Endothelial cell of umbilical vein (primary cell): ENCODE results near the gene SPRED3. TPM values are rescaled to one million over a fixed set of nuclear protein-coding genes. Genes with fewer than 3 reads are reported as not detected.

Experiments used
- BruUV-seq: library from RNA; stranded (reverse); fragments of 400-500 nt; replicated peaks from 2 replicates; lab custom pipeline; 2021; lab: Mats Ljungman, UMichigan
- CTCF ChIA-PET: fragments of 300-600, 350-600 bp; sonication (Branson Sonifier 250); formaldehyde crosslinking; loops from one replicate; lab custom pipeline; 2021; ENCODE audit warnings: antibody characterized with exemption, inconsistent platforms; lab: Charles Lee
- POLR2A ChIA-PET: fragments of 300-600, 350-600 bp; sonication (Branson Sonifier 250); formaldehyde crosslinking; loops from one replicate; lab custom pipeline; 2021; ENCODE audit warnings: antibody characterized with exemption, inconsistent platforms; lab: Charles Lee
- DNase-seq: peaks from one replicate; pipeline ENCODE4 v3.0.0-alpha.2; 2011; ENCODE audit warnings: low read depth, low spot score
- FAIRE-seq: peaks from 2 replicates; lab custom pipeline; 2011; peaks lifted over from hg19 to GRCh38; lab: Jason Lieb, UNC
- H2AFZ ChIP-seq: 2 replicates; pipeline ENCODE4 v1.6.0; 2012; ENCODE audit warnings: low read depth, low read length, control low read depth, inconsistent platforms
- H3K27ac ChIP-seq: 2 replicates; pipeline ENCODE4 v1.5.1; 2011; ENCODE audit warnings: low read depth, mild to moderate bottlenecking, control low read depth, low read length, moderate library complexity; ENCODE audit not compliant: insufficient read depth
- H3K27me3 ChIP-seq, 2 experiments: 2 replicates each; pipeline versions ENCODE4 v1.6.0 to v1.6.1; 2011; ENCODE audit warnings: low read length in 2 of 2, mixed read lengths in 1 of 2; ENCODE audit not compliant: control insufficient read depth in 2 of 2, insufficient read depth in 2 of 2
- H3K36me3 ChIP-seq, 2 experiments: 2 replicates in 1 of 2; 3 replicates in 1 of 2; pipeline ENCODE4 v1.5.1; 2011; ENCODE audit warnings: low read length in 2 of 2, mild to moderate bottlenecking in 1 of 2, moderate library complexity in 1 of 2; ENCODE audit not compliant: control insufficient read depth in 2 of 2, insufficient read depth in 2 of 2; ENCODE audit errors: extremely low read depth in 1 of 2
- H3K4me1 ChIP-seq: 3 replicates; pipeline ENCODE4 v1.5.1; 2011; ENCODE audit warnings: mild to moderate bottlenecking, low read length; ENCODE audit not compliant: control insufficient read depth, insufficient read depth; ENCODE audit errors: extremely low read depth
- H3K4me2 ChIP-seq: 2 replicates; pipeline ENCODE4 v1.6.1; 2011; ENCODE audit warnings: low read length, control low read depth, mixed read lengths; ENCODE audit not compliant: insufficient read depth
- H3K4me3 ChIP-seq, 3 experiments: fragments of 200-600 bp in 1 of 3; sonication (generic), shearing (Covaris generic) in 1 of 3; replicated peaks in 1 of 3; 2 replicates each; pipeline ENCODE4 v1.5.1; 2011 to 2016; ENCODE audit warnings: control low read depth in 3 of 3, low read length in 3 of 3, mild to moderate bottlenecking in 2 of 3, inconsistent platforms in 1 of 3, low read depth in 1 of 3, moderate library complexity in 1 of 3; ENCODE audit not compliant: insufficient read depth in 1 of 3
- H3K79me2 ChIP-seq: 2 replicates; pipeline ENCODE4 v1.6.0; 2012; ENCODE audit warnings: low read length, inconsistent platforms; ENCODE audit not compliant: control insufficient read depth, insufficient read depth
- H3K9ac ChIP-seq: replicated peaks from 2 replicates; pipeline ENCODE3; 2011; ENCODE audit warnings: low read length, control low read depth; ENCODE audit not compliant: insufficient read depth; ENCODE audit errors: extremely low read depth
- H3K9me1 ChIP-seq: replicated peaks from 3 replicates; pipeline ENCODE4 v1.6.0; 2011; ENCODE audit warnings: mild to moderate bottlenecking, low read length; ENCODE audit not compliant: control insufficient read depth, insufficient read depth; ENCODE audit errors: extremely low read depth
- H3K9me3 ChIP-seq: replicated peaks from 2 replicates; pipeline ENCODE4 v1.5.1; 2012; ENCODE audit warnings: low read length, inconsistent platforms; ENCODE audit not compliant: control insufficient read depth, insufficient read depth
- H4K20me1 ChIP-seq: replicated peaks from 2 replicates; pipeline ENCODE3; 2011; ENCODE audit warnings: mild to moderate bottlenecking, low read length; ENCODE audit not compliant: control insufficient read depth, insufficient read depth; ENCODE audit errors: extremely low read depth
- EZH2 ChIP-seq: IDR thresholded peaks from 2 replicates; pipeline ENCODE4 v1.6.1; 2012; ENCODE audit warnings: borderline replicate concordance, low read depth, mild to moderate bottlenecking, moderate library complexity, low read length, inconsistent platforms; ENCODE audit not compliant: severe bottlenecking
- FOS ChIP-seq: IDR thresholded peaks from 2 replicates; pipeline ENCODE4 v1.6.1; 2011; ENCODE audit warnings: mild to moderate bottlenecking, low read length, moderate library complexity, borderline replicate concordance; ENCODE audit not compliant: insufficient read depth
- GATA2 ChIP-seq: IDR thresholded peaks from 2 replicates; pipeline ENCODE4 v1.7.0; 2011; ENCODE audit warnings: low read depth, mild to moderate bottlenecking, moderate library complexity, mixed read lengths, low read length; ENCODE audit not compliant: insufficient read length, insufficient read depth
- JUN ChIP-seq: IDR thresholded peaks from 2 replicates; pipeline ENCODE4 v1.6.1; 2011; ENCODE audit warnings: borderline replicate concordance, low read depth; ENCODE audit not compliant: insufficient read length, insufficient read depth
- MYC ChIP-seq: IDR thresholded peaks from one replicate; pipeline ENCODE4 v1.6.1; 2011; ENCODE audit warnings: mild to moderate bottlenecking, low read depth, low read length
- POLR2A ChIP-seq: IDR thresholded peaks from 2 replicates; pipeline ENCODE4 v1.6.1; 2012; ENCODE audit warnings: low read depth, mild to moderate bottlenecking, control low read depth, low read length
- POLR2AphosphoS5 ChIP-seq: IDR thresholded peaks from 2 replicates; pipeline ENCODE4 v1.6.1; 2012; ENCODE audit warnings: low read depth, mild to moderate bottlenecking, control low read depth, low read length, moderate library complexity; ENCODE audit not compliant: insufficient read depth
- dilution Hi-C: fragments of 300-500 bp; cut with MboI; formaldehyde crosslinking; loops from one replicate; pipeline ENCODE4 v1.15.0; 2019; ENCODE audit warnings: low sequenced_read_pairs; ENCODE audit not compliant: extremely low pct_ligation_motif_present
- intact Hi-C: fragments of 100-400 bp; cut with micrococcal nuclease; formaldehyde crosslinking; loops from one replicate; pipeline ENCODE4 v1.10.0; 2022
- polyA plus RNA-seq, 4 experiments: library from polyadenylated mRNA; depleted of rRNA in 3 of 4; stranded (reverse) in 3 of 4; unstranded in 1 of 4; fragments of >200 nt; gene quantifications; 2 replicates each; pipeline versions ENCODE4 v1.2.1 to v1.2.3, GENCODE V29; 2011 to 2012; ENCODE audit warnings: missing spikeins in 1 of 4
- total RNA-seq: library from RNA; stranded (reverse); gene quantifications from 2 replicates; pipeline ENCODE4 v1.2.3, GENCODE V29; 2021
- TF ChIP-seq, protein P1 (sequence below): IDR thresholded peaks from 2 replicates; pipeline ENCODE4 v1.6.1; 2011; ENCODE audit not compliant: insufficient read depth, insufficient read length
- TF ChIP-seq, protein P2 (sequence below), 2 donors: IDR thresholded peaks; 1 replicate in 1 of 2; 2 replicates in 1 of 2; pipeline ENCODE4 v1.5.1; 2011; ENCODE audit warnings: low read length in 2 of 2, mild to moderate bottlenecking in 2 of 2, moderate library complexity in 2 of 2, control low read depth in 1 of 2, inconsistent platforms in 1 of 2, low read depth in 1 of 2; ENCODE audit not compliant: insufficient read depth in 1 of 2; ENCODE audit errors: extremely low read depth in 1 of 2

SPRED3 gene
- total and polyA plus RNA-seq, 2 donors (not counting 3 experiments of a cell fraction or from before 2014, with no cell fraction given): 5.7 to 15.7 TPM

DNA sequence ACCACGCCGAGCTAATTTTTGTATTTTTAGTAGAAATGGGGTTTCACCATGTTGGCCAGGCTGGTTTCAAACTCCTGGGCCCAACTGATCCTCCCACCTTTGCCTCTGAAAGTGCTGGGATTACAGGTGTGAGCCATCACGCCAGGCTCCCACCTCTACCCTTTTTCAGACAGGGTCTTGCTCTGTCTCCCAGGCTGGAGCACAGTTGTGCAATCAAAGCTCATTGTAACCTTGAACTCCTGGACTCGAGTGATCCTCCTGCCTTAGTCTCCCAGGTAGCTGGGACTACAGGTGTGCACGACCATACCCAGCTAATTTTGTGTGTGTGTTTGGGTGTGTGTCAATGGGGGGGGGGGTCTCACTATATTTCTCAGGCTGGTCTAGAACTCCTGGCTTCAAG is 35.8 kb downstream of the SPRED3 start:
- Histone ChIP-seq H2AFZ (no peak overlapping the region), H3K4me3 (no peak overlapping the region), H3K27ac (no peak overlapping the region), H3K9me3 (no peaks in the 10 kb centered on the region), H3K27me3 (no peaks in the 10 kb centered on the region), H3K9me1 (no peaks in the 10 kb centered on the region), H3K4me2 (no peak overlapping the region), H3K36me3 (no peaks in the 10 kb centered on the region), H3K9ac (no peak overlapping the region), H4K20me1 (no peaks in the 10 kb centered on the region), H3K79me2 (no peaks in the 10 kb centered on the region), H3K4me1 (no peaks in the 10 kb centered on the region)
- ChIA-PET POLR2A (no interaction called here), CTCF (no interaction called here)
- no peak for DNase-seq
- intact Hi-C loops: no loop called here
- no peak for TF ChIP-seq POLR2AphosphoS5
- no TSS peak for BruUV-seq
- dilution Hi-C loops: no loop called here
- FAIRE-seq: no peak

- no TSS peak for BruUV-seq
- dilution Hi-C loops (no loop called here), intact Hi-C loops (no loop called here)
- no peaks in the 10 kb centered on the region for H3K36me3 ChIP-seq
- H3K9me3 ChIP-seq: no peaks in the 10 kb centered on the region
- H2AFZ ChIP-seq: no peak overlapping the region
- H3K27me3 ChIP-seq: no peaks in the 10 kb centered on the region
- no peak overlapping the region for H3K4me3 ChIP-seq
- H4K20me1 ChIP-seq: no peaks in the 10 kb centered on the region
- no peak for DNase-seq
- no peak overlapping the region for H3K9ac ChIP-seq
- no peak overlapping the region for H3K27ac ChIP-seq
- ChIA-PET CTCF (no interaction called here), POLR2A (no interaction called here)
- no peak for TF ChIP-seq GATA2
- no peak for TF ChIP-seq FOS
- TF ChIP-seq, protein P1, sequence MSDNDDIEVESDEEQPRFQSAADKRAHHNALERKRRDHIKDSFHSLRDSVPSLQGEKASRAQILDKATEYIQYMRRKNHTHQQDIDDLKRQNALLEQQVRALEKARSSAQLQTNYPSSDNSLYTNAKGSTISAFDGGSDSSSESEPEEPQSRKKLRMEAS: no peak
- TF ChIP-seq EZH2: no peak
- TF ChIP-seq JUN: no peak
- TF ChIP-seq, protein P2, sequence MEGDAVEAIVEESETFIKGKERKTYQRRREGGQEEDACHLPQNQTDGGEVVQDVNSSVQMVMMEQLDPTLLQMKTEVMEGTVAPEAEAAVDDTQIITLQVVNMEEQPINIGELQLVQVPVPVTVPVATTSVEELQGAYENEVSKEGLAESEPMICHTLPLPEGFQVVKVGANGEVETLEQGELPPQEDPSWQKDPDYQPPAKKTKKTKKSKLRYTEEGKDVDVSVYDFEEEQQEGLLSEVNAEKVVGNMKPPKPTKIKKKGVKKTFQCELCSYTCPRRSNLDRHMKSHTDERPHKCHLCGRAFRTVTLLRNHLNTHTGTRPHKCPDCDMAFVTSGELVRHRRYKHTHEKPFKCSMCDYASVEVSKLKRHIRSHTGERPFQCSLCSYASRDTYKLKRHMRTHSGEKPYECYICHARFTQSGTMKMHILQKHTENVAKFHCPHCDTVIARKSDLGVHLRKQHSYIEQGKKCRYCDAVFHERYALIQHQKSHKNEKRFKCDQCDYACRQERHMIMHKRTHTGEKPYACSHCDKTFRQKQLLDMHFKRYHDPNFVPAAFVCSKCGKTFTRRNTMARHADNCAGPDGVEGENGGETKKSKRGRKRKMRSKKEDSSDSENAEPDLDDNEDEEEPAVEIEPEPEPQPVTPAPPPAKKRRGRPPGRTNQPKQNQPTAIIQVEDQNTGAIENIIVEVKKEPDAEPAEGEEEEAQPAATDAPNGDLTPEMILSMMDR (IDR thresholded peaks at IDR 0.05; ENCODE audit: extremely low read depth in 1 of 2, insufficient read depth in 1 of 2, low read depth in 1 of 2, low read length in 2 of 2): no peak
- TF ChIP-seq MYC: no peak
- no peak for TF ChIP-seq POLR2A
- no peaks in the 10 kb centered on the region for H3K79me2 ChIP-seq
- no peak overlapping the region for H3K4me2 ChIP-seq
- H3K9me1 ChIP-seq: no peaks in the 10 kb centered on the region
- no peak for FAIRE-seq
- no peaks in the 10 kb centered on the region for H3K4me1 ChIP-seq
Measured at GRCh38 chr19:38425222-38425809, 36.8 kb downstream of the SPRED3 start.
